ENCODE measurements around the gene ADAMTS7.
"Not testable (repeated sequence)": the region's sequence is repeated elsewhere in the genome, so short reads cannot be mapped to it uniquely, and the experiment has no call there.

Gene ADAMTS7

DNA sequence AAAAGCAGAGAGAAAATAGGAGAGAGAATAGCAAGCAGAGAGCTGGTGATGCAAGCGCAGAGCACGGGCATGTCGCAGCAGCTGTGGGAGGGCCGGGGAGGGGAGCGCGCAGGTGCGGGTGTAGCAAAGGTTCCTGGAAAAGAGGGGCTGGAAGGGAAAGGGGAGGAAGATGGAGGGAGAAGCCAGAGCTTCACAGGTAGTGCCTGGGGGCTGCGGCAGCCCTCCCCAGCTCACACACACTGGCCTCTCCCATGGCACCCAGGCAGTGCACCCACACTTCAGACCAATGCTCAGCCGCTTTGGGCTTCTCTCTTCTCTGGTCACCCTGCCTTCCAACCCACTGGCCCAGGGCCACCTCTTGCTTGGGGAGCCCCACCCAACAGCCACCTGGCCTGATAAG, 72.1 kb downstream of the ADAMTS7 start:
- no peak for DNase-seq (ENCODE audit: low read depth in 2 of 2)
- TF ChIP-seq, protein P1, sequence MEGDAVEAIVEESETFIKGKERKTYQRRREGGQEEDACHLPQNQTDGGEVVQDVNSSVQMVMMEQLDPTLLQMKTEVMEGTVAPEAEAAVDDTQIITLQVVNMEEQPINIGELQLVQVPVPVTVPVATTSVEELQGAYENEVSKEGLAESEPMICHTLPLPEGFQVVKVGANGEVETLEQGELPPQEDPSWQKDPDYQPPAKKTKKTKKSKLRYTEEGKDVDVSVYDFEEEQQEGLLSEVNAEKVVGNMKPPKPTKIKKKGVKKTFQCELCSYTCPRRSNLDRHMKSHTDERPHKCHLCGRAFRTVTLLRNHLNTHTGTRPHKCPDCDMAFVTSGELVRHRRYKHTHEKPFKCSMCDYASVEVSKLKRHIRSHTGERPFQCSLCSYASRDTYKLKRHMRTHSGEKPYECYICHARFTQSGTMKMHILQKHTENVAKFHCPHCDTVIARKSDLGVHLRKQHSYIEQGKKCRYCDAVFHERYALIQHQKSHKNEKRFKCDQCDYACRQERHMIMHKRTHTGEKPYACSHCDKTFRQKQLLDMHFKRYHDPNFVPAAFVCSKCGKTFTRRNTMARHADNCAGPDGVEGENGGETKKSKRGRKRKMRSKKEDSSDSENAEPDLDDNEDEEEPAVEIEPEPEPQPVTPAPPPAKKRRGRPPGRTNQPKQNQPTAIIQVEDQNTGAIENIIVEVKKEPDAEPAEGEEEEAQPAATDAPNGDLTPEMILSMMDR (IDR thresholded peaks at IDR 0.05; ENCODE audit: low read depth, low read length), result no peak
- no peak overlapping the region for H3K4me3 ChIP-seq (replicated peaks in 1 of 2; ENCODE audit: low read depth in 2 of 2, low read length in 2 of 2)

GRCh38 chr15:78737931-78738558, 73.2 kb downstream of the ADAMTS7 start:
- DNase-seq (ENCODE audit: low read depth in 2 of 2), result peak; percentile 48 to 71
- not testable (repeated sequence) for H3K4me3 ChIP-seq (replicated peaks in 1 of 2; ENCODE audit: low read depth in 2 of 2, low read length in 2 of 2)
- TF ChIP-seq, protein P1 (IDR thresholded peaks at IDR 0.05; ENCODE audit: low read depth, low read length), result peak; percentile 78

- no peak overlapping the region for H3K4me3 ChIP-seq (replicated peaks in 1 of 2; ENCODE audit: low read depth in 2 of 2, low read length in 2 of 2)
- TF ChIP-seq, protein P1 (IDR thresholded peaks at IDR 0.05; ENCODE audit: low read depth, low read length), result no peak
- no peak for DNase-seq (ENCODE audit: low read depth in 2 of 2)
Observed at GRCh38 chr15:78737187-78737820, 74.0 kb downstream of the ADAMTS7 start.

DNA sequence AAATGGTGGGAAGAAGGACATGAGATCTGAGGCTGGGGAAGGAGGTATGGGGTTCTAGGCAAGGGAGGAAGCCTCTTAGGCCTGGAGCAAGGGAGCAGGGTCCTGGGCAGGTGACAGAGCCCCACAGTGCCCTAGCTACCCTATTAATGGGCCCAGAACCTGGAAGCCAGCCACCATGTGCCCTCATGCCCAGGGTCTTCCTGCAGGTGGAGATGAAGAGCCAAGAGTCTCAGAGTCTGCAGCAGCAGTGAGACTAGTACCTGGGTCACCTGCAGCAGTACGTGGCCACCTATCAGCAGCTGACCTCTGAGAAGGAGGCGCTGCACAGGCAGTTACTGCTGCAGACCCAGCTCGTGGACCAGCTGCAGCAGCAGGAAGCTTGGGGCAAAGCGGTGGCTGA, 75.0 kb downstream of the ADAMTS7 start:
- not testable (repeated sequence) for H3K4me3 ChIP-seq (replicated peaks in 1 of 2; ENCODE audit: low read depth in 2 of 2, low read length in 2 of 2); DNase-seq (ENCODE audit: low read depth in 2 of 2)

DNA sequence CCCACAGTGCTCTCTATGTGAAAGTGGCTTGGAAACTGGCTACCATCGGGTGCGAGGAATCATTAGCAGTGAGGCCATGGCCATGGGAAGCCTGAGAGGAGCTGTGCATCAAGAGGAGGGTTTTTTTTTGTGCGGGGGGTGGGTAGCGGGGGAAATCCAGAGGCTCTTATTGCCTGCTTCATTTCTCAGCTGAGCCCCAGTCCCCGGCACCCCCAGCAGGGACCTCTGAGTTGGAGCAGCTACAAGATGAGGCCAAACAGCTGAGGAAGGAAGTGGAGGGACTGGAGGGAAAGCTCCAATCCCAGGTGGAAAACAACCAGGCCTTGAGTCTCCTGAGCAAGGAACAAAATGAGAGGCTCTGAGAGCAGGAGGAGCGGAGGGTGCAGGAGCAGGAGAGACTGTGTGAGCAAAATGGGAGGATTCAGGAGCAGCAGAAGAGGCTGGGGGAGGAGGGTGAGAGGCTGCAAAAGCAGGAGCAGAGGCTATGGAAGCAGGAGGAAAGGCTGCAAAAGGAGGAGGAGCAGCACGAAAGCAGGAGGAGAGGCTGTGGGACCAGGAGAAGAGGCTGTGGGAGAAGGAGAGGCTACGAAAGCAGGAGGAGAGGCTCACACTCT, 76.7 kb downstream of the ADAMTS7 start:
- DNase-seq (ENCODE audit: low read depth in 2 of 2), result no peak
- TF ChIP-seq, protein P1 (IDR thresholded peaks at IDR 0.05; ENCODE audit: low read depth, low read length), result no peak
- H3K4me3 ChIP-seq (replicated peaks in 1 of 2; ENCODE audit: low read depth in 2 of 2, low read length in 2 of 2), result no peak overlapping the region

GRCh38 chr15:78732634-78733033, 78.6 kb downstream of the ADAMTS7 start:
- H3K4me3 ChIP-seq (replicated peaks in 1 of 2; ENCODE audit: low read depth in 2 of 2, low read length in 2 of 2), result no peak overlapping the region
- DNase-seq (ENCODE audit: low read depth in 2 of 2), result no peak
- TF ChIP-seq, protein P1 (IDR thresholded peaks at IDR 0.05; ENCODE audit: low read depth, low read length), result no peak

DNA sequence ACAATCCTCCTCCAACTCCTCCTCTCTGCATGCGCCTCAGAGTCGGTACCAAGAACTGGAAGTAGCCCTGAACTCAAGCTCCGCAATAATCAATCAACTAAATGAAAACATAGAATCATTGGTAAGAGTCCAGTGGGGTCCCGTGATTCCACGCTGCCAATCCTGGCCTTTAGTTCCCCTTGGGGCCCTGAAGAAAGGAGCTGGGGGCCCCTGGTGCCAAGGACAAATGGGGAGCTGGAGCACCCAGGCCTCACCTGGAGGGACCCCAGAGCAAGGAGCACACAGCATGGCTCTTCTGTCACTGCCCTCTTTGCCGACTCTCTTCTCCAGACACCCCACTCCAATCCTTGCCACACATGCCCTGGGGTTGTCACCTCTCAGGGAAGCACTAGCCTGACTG, 80.3 kb downstream of the ADAMTS7 start:
- H3K4me3 ChIP-seq (replicated peaks in 1 of 2; ENCODE audit: low read depth in 2 of 2, low read length in 2 of 2), result no peak overlapping the region
- DNase-seq (ENCODE audit: low read depth in 2 of 2), result no peak
- TF ChIP-seq, protein P1 (IDR thresholded peaks at IDR 0.05; ENCODE audit: low read depth, low read length), result no peak

GRCh38 chr15:78728427-78728826, 82.8 kb downstream of the ADAMTS7 start:
- not testable (repeated sequence) for H3K4me3 ChIP-seq (replicated peaks in 1 of 2; ENCODE audit: low read depth in 2 of 2, low read length in 2 of 2)
- DNase-seq (ENCODE audit: low read depth in 2 of 2), result peak in 1 of 2 donors; percentile 52
